ENCODE data around the gene CACNA1S.
A peak's percentile ranks its signal among the peaks of the same experiment; 100 is the strongest.

Gene CACNA1S

GRCh38 chr1:201059871-201060555, 52.2 kb downstream of the CACNA1S start:
- no peak for DNase-seq

- no peak for DNase-seq
Observed at GRCh38 chr1:201059401-201059800, 52.8 kb downstream of the CACNA1S start.

GRCh38 chr1:201054091-201054543, 58.1 kb downstream of the CACNA1S start:
- no peak for DNase-seq

GRCh38 chr1:201053155-201053860, 58.9 kb downstream of the CACNA1S start:
- no peak for DNase-seq

GRCh38 chr1:201051399-201051798, 60.8 kb downstream of the CACNA1S start:
- DNase-seq = peak; percentile 59

GRCh38 chr1:201050515-201051277, 61.5 kb downstream of the CACNA1S start:
- DNase-seq = no peak

- no peak for DNase-seq
Observed at GRCh38 chr1:201049248-201049831, 62.9 kb downstream of the CACNA1S start.

- DNase-seq = no peak
Observed at GRCh38 chr1:201048521-201048920, 63.7 kb downstream of the CACNA1S start.

GRCh38 chr1:201044119-201044518, 68.1 kb downstream of the CACNA1S start:
- no peak for DNase-seq

GRCh38 chr1:201042779-201043461, 69.3 kb downstream of the CACNA1S start:
- peak; percentile 24 for DNase-seq

GRCh38 chr1:201041011-201041410, 71.2 kb downstream of the CACNA1S start:
- no peak for DNase-seq

GRCh38 chr1:201039876-201040275, 72.3 kb downstream of the CACNA1S start:
- DNase-seq = no peak

GRCh38 chr1:201039418-201039817, 72.8 kb downstream of the CACNA1S start:
- DNase-seq = no peak

GRCh38 chr1:201038186-201038876, 73.9 kb downstream of the CACNA1S start:
- no peak for DNase-seq

GRCh38 chr1:201036188-201036842, 75.9 kb downstream of the CACNA1S start:
- no peak for DNase-seq

- DNase-seq = no peak
Observed at GRCh38 chr1:201034671-201035070, 77.6 kb downstream of the CACNA1S start.

GRCh38 chr1:201032408-201032807, 79.8 kb downstream of the CACNA1S start:
- no peak for DNase-seq

- DNase-seq = no peak
Observed at GRCh38 chr1:201028461-201028889, 83.8 kb downstream of the CACNA1S start.

GRCh38 chr1:201026836-201027235, 85.4 kb downstream of the CACNA1S start:
- DNase-seq = no peak

GRCh38 chr1:201026234-201026633, 86.0 kb downstream of the CACNA1S start:
- DNase-seq = no peak

GRCh38 chr1:201025571-201026002, 86.6 kb downstream of the CACNA1S start:
- no peak for DNase-seq

Measured in NK-92 treated with Interleukin-12 subunit alpha and Interleukin-12 subunit beta, amount 100 ng/mL, for 24 hours (cell line).